ENCODE results near the gene HS6ST1. TPM values are rescaled to one million over a fixed set of nuclear protein-coding genes. Genes with fewer than 3 reads are reported as not detected.
"Not testable (repeated sequence)": the region's sequence is repeated elsewhere in the genome, so short reads cannot be mapped to it uniquely, and the experiment has no call there.

The HS6ST1 gene
- total RNA-seq, 2 experiments from 2014 or later: 10.1 to 11.4 TPM

GRCh38 chr2:128252501-128252900, 66.2 kb downstream of the HS6ST1 start:
- Mint-ChIP-seq H3K4me3 (no peak overlapping the region), H3K27ac (no peak overlapping the region), H3K9me3 (no peaks in the 10 kb centered on the region), H3K27me3 (peaks cover 8% of the 10 kb centered on the region), H3K4me1 (no peaks in the 10 kb centered on the region), H3K36me3 (no peaks in the 10 kb centered on the region)
- DNase-seq (no peak), ATAC-seq (ENCODE audit: low read depth) (no peak)
- POLR2A ChIA-PET: no interaction called here

- DNase-seq; H3K36me3 Mint-ChIP-seq; POLR2A ChIA-PET; H3K27me3 Mint-ChIP-seq; ATAC-seq (ENCODE audit: low read depth); H3K27ac Mint-ChIP-seq; H3K4me3 Mint-ChIP-seq; H3K4me1 Mint-ChIP-seq; H3K9me3 Mint-ChIP-seq: not testable (repeated sequence)
Observed at GRCh38 chr2:128252086-128252485, 66.6 kb downstream of the HS6ST1 start.

GRCh38 chr2:128250229-128251025, 68.2 kb downstream of the HS6ST1 start:
- no peak for ATAC-seq (ENCODE audit: low read depth)

GRCh38 chr2:128249555-128249954, 69.1 kb downstream of the HS6ST1 start:
- Mint-ChIP-seq H3K9me3 (no peaks in the 10 kb centered on the region), H3K27ac (no peak overlapping the region), H3K27me3 (no peaks in the 10 kb centered on the region), H3K4me3 (no peak overlapping the region), H3K36me3 (no peaks in the 10 kb centered on the region), H3K4me1 (peaks cover 1% of the 10 kb centered on the region)
- ATAC-seq (ENCODE audit: low read depth) (no peak), DNase-seq (no peak)
- POLR2A ChIA-PET: no interaction called here

More at GRCh38 chr2:128250229-128251025, 68.2 kb downstream of the HS6ST1 start:
- H3K27ac Mint-ChIP-seq: no peak overlapping the region
- no peaks in the 10 kb centered on the region for H3K9me3 Mint-ChIP-seq
- DNase-seq: no peak
- H3K27me3 Mint-ChIP-seq: peaks cover 2% of the 10 kb centered on the region
- POLR2A ChIA-PET: no interaction called here
- H3K4me1 Mint-ChIP-seq: peaks cover 1% of the 10 kb centered on the region
- no peaks in the 10 kb centered on the region for H3K36me3 Mint-ChIP-seq
- H3K4me3 Mint-ChIP-seq: no peak overlapping the region

- Mint-ChIP-seq H3K9me3 (no peaks in the 10 kb centered on the region), H3K4me1 (peaks cover 1% of the 10 kb centered on the region), H3K27ac (no peak overlapping the region), H3K36me3 (no peaks in the 10 kb centered on the region), H3K4me3 (no peak overlapping the region), H3K27me3 (peaks cover 4% of the 10 kb centered on the region)
- DNase-seq: no peak
- ATAC-seq (ENCODE audit: low read depth): no peak
- POLR2A ChIA-PET: no interaction called here
Observed at GRCh38 chr2:128245813-128246212, 72.9 kb downstream of the HS6ST1 start.

- ATAC-seq (ENCODE audit: low read depth): no peak
- no peak overlapping the region for H3K27ac Mint-ChIP-seq
- POLR2A ChIA-PET: no interaction called here
Observed at GRCh38 chr2:128241896-128242295, 76.8 kb downstream of the HS6ST1 start.

GRCh38 chr2:128237911-128238697, 80.6 kb downstream of the HS6ST1 start:
- no peak for ATAC-seq (ENCODE audit: low read depth)
- no peak overlapping the region for H3K27ac Mint-ChIP-seq
- H3K9me3 Mint-ChIP-seq: no peaks in the 10 kb centered on the region
- H3K4me1 Mint-ChIP-seq: peaks cover 2% of the 10 kb centered on the region
- no peaks in the 10 kb centered on the region for H3K36me3 Mint-ChIP-seq
- POLR2A ChIA-PET: no interaction called here
- DNase-seq: no peak
- no peak overlapping the region for H3K4me3 Mint-ChIP-seq
- H3K27me3 Mint-ChIP-seq: peaks cover 6% of the 10 kb centered on the region

More at GRCh38 chr2:128241896-128242295, 76.8 kb downstream of the HS6ST1 start:
- Mint-ChIP-seq H3K9me3 (no peaks in the 10 kb centered on the region), H3K27me3 (peaks cover 4% of the 10 kb centered on the region), H3K36me3 (no peaks in the 10 kb centered on the region), H3K4me1 (peaks cover 1% of the 10 kb centered on the region), H3K4me3 (no peak overlapping the region)
- no peak for DNase-seq

GRCh38 chr2:128237081-128237534, 81.6 kb downstream of the HS6ST1 start:
- DNase-seq: no peak
- peaks cover 10% of the 10 kb centered on the region for H3K27me3 Mint-ChIP-seq
- no peak for ATAC-seq (ENCODE audit: low read depth)
- no peak overlapping the region for H3K27ac Mint-ChIP-seq
- POLR2A ChIA-PET: no interaction called here
- H3K36me3 Mint-ChIP-seq: no peaks in the 10 kb centered on the region
- no peaks in the 10 kb centered on the region for H3K9me3 Mint-ChIP-seq
- H3K4me3 Mint-ChIP-seq: no peak overlapping the region
- H3K4me1 Mint-ChIP-seq: peaks cover 2% of the 10 kb centered on the region

- ATAC-seq (ENCODE audit: low read depth) (no peak), DNase-seq (no peak)
- Mint-ChIP-seq H3K27me3 (peaks cover 10% of the 10 kb centered on the region), H3K36me3 (no peaks in the 10 kb centered on the region), H3K4me3 (no peak overlapping the region), H3K4me1 (peaks cover 2% of the 10 kb centered on the region), H3K9me3 (no peaks in the 10 kb centered on the region), H3K27ac (no peak overlapping the region)
- POLR2A ChIA-PET: no interaction called here
Observed at GRCh38 chr2:128236491-128237035, 82.1 kb downstream of the HS6ST1 start.

GRCh38 chr2:128235581-128235980, 83.1 kb downstream of the HS6ST1 start:
- Mint-ChIP-seq H3K27me3 (peaks cover 12% of the 10 kb centered on the region), H3K9me3 (no peaks in the 10 kb centered on the region), H3K4me1 (peaks cover 2% of the 10 kb centered on the region), H3K27ac (no peak overlapping the region), H3K4me3 (no peak overlapping the region), H3K36me3 (no peaks in the 10 kb centered on the region)
- no peak for DNase-seq
- POLR2A ChIA-PET: no interaction called here
- ATAC-seq (ENCODE audit: low read depth): no peak

GRCh38 chr2:128234613-128235012, 84.1 kb downstream of the HS6ST1 start:
- no peaks in the 10 kb centered on the region for H3K36me3 Mint-ChIP-seq
- H3K27ac Mint-ChIP-seq: no peak overlapping the region
- no peaks in the 10 kb centered on the region for H3K9me3 Mint-ChIP-seq
- POLR2A ChIA-PET: no interaction called here
- ATAC-seq (ENCODE audit: low read depth) (no peak), DNase-seq (no peak)
- H3K4me1 Mint-ChIP-seq: peaks cover 2% of the 10 kb centered on the region
- peaks cover 12% of the 10 kb centered on the region for H3K27me3 Mint-ChIP-seq
- no peak overlapping the region for H3K4me3 Mint-ChIP-seq

- Mint-ChIP-seq H3K9me3 (no peaks in the 10 kb centered on the region), H3K27me3 (peaks cover 15% of the 10 kb centered on the region), H3K27ac (no peak overlapping the region), H3K4me3 (peak overlapping the region; percentile 78), H3K4me1 (peaks cover 2% of the 10 kb centered on the region), H3K36me3 (no peaks in the 10 kb centered on the region)
- no peak for ATAC-seq (ENCODE audit: low read depth)
- DNase-seq: no peak
- POLR2A ChIA-PET: no interaction called here
Observed at GRCh38 chr2:128233790-128234395, 84.8 kb downstream of the HS6ST1 start.

- Mint-ChIP-seq H3K27me3 (peaks cover 20% of the 10 kb centered on the region), H3K4me1 (peaks cover 2% of the 10 kb centered on the region), H3K36me3 (no peaks in the 10 kb centered on the region), H3K27ac (no peak overlapping the region), H3K4me3 (peak overlapping the region; percentile 78), H3K9me3 (no peaks in the 10 kb centered on the region)
- peak; percentile 98 for ATAC-seq (ENCODE audit: low read depth)
- POLR2A ChIA-PET: no interaction called here
- DNase-seq: peak; percentile 92
Observed at GRCh38 chr2:128232965-128233789, 85.5 kb downstream of the HS6ST1 start.
